Astrocyte of the cerebellum (primary cell): ENCODE data around the gene DYNC2I2.
A peak's percentile ranks its signal among the peaks of the same experiment; 100 is the strongest.

Experiments
- DNase-seq: peaks from one replicate; pipeline ENCODE4 v3.0.0-alpha.2; 2011; ENCODE audit warnings: low read depth
- H3K4me3 ChIP-seq: 2 replicates; pipeline ENCODE4 v1.5.1; 2011; ENCODE audit warnings: mild to moderate bottlenecking, low read depth, low read length, moderate library complexity
- in situ Hi-C: cut with HindIII; loops from 2 replicates; pipeline ENCODE4 v1.10.0; 2017; ENCODE audit warnings: low sequenced_read_pairs
- TF ChIP-seq, protein P1 (sequence below): IDR thresholded peaks from 2 replicates; pipeline ENCODE4 v1.5.1; 2012; ENCODE audit warnings: low read length, low read depth, moderate library complexity, mild to moderate bottlenecking; ENCODE audit errors: missing control alignments

DYNC2I2 gene

DNA sequence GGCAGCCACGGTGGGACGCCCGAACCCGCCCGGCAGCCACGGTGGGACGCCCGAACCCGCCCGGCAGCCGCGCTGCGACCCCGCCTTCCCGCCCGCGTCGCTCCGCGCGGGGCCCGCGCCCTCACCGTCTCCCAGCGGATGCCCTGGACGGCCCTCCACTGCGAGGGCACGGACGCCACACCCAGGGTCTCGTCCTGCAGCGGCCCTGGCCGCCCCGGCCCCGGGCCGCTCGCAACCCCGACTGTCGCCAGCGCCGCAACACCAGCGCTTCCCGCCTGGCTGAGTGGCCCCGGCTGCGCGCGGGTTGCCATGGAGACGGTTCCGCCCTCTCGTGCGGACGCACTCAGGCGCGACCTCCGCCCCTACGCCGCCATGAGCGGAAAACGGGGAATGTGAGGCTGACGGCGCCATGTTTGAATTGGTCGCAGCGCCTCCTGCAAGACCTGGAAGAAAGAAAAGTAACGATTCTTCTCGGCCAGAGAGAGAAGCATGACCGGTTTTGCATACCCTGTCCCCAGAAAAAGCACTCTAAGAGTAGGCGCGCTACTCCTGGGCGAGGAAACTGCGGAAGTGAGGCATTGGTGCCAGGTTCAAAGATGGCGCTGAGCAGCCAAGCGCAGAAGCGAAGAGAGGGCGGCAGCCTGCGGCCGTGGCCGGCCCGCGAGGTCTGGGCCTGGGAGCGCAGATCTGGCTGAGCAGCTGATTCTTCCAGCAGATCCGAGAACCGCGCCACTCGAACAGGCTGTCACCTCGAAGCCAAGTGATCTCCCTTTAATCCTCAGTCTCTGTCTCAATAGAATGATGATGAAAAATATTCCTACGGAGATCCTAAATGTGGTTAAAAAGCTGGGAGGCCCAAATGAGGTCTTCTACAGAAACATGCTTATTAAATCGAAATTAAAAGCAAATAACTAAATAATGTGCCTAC is at the start of gene DYNC2I2:
TSS of gene DYNC2I2 (minus strand) at position 432 of the 928 bp plus-strand sequence. CDS start at position 311, 121 bp downstream.
- TF ChIP-seq, protein P1, sequence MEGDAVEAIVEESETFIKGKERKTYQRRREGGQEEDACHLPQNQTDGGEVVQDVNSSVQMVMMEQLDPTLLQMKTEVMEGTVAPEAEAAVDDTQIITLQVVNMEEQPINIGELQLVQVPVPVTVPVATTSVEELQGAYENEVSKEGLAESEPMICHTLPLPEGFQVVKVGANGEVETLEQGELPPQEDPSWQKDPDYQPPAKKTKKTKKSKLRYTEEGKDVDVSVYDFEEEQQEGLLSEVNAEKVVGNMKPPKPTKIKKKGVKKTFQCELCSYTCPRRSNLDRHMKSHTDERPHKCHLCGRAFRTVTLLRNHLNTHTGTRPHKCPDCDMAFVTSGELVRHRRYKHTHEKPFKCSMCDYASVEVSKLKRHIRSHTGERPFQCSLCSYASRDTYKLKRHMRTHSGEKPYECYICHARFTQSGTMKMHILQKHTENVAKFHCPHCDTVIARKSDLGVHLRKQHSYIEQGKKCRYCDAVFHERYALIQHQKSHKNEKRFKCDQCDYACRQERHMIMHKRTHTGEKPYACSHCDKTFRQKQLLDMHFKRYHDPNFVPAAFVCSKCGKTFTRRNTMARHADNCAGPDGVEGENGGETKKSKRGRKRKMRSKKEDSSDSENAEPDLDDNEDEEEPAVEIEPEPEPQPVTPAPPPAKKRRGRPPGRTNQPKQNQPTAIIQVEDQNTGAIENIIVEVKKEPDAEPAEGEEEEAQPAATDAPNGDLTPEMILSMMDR, result no peak
- peak; percentile 73 for DNase-seq
- peak within 1 kb of the TSS; percentile 71 for H3K4me3 ChIP-seq
- in situ Hi-C loops, result no loop called here

DNA sequence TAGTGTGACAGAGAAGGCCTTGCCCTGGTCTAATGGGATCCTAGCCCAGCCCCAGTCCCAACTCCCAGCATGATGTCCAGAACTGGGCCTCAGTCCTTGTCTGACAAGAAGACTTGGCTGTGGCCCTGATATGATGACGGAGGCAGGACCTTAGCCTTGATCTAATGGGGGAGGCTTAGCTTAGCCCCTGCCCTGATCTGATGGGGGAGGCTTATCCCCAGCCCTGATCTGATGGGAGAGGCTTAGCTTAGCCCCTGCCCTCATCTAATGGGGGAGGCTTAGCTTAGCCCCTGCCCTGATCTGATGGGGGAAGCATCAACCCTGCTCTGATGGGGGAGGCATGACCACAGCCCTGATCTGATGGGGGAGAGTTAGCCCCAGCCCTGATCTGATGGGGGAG is 49.4 kb upstream of the DYNC2I2 start:
- DNase-seq, result no peak
- H3K4me3 ChIP-seq, result no peak overlapping the region
- in situ Hi-C loops, result no loop called here
- TF ChIP-seq, protein P1, result no peak

DNA sequence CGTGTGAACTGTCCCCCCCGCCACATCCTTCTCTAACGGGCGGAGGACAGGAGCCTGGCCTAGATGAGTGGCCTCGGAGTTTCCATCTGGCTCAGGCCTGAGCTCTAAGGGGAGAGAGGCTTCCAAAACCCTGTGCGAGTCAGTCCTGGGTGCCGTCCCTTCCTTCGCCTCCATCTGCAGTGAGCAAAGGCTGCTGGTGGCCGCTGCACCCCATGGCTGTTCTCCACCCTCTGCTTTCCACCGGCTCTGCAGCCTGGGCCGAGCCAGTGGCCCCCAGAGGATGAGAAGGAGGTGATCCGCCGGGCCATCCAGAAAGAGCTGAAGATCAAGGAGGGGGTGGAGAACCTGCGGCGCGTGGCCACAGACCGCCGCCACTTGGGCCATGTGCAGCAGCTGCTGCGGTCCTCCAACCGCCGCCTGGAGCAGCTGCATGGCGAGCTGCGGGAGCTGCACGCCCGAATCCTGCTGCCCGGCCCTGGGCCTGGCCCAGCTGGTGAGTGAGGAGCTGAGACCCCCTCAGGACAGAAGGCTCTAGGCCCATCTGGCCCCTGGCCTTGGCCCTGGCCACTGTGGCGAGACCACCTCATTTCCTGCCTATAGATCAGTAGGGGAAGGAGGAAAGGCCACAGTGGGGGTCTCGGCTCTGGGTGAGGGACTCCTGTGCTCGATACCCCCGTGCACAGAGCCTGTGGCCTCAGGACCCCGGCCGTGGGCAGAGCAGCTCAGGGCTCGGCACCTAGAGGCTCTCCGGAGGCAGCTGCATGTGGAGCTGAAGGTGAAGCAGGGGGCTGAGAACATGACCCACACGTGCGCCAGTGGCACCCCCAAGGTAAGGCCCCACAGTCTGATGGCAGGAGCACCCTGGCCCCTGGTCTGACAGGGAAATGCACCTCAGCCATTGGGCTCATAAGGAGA is 48.7 kb upstream of the DYNC2I2 start:
- in situ Hi-C loops, result no loop called here
- no peak for DNase-seq
- no peak overlapping the region for H3K4me3 ChIP-seq
- TF ChIP-seq, protein P1, result no peak

DNA sequence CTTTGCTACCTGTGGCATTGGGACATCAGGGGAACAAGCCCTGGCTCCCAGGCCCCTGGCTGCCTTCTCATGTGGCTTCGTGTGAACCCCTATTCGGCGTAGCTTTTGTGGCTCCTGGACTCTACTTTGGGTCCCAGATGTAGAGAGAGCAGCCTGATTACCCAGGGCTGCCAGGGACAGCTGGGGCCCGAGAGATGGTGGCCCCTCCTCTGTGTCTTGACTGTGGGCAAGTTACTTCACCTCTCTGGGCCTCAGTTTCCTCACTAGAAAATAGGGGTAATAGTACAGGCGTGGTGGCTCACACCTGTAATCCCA is 47.7 kb upstream of the DYNC2I2 start:
- no peak overlapping the region for H3K4me3 ChIP-seq
- in situ Hi-C loops, result no loop called here
- no peak for DNase-seq
- TF ChIP-seq, protein P1, result no peak

DNA sequence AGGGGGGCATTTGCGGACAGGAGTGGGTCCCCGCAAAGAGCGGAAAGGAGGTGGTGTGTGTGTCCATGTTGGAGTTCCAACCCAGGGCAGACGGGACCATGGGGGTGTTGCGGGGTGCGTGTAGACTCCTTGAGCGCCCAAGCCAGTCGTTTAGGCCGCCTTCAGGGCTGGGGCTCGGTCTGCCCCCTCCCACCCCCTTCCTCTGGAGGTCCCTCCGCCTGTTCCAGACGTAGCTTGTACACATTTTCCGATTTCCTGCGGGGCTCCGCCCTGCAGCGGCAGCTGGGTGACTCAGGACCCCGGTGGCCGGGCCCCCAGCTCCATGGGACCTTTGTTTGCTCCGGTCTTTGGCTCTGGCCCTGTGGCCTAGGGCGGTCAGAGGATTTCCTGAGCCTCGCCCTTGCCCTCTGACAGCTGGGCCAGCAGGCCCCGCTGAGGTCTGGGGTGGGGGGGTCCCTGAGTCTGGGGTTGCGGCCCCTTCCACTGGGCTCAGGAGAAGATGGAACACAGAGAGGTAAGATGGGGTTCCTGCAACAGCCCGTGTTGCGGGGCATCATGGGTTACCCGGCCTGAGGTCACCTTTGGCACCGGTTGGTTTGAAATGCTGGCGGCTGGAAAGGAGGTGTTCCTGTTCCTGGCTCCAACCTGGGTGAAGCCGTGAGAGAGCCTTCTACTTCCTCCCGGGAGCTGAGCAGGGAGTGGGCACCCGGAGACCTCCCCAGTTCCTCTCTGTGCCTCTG is 47.1 kb upstream of the DYNC2I2 start:
- no peak for DNase-seq
- H3K4me3 ChIP-seq, result peak overlapping the region; percentile 61
- in situ Hi-C loops, result no loop called here
- TF ChIP-seq, protein P1, result no peak
